Measurements from ENCODE around the gene BIRC3. TPM values are rescaled to one million over a fixed set of nuclear protein-coding genes. Genes with fewer than 3 reads are reported as not detected.

BIRC3 gene
- total and polyA plus RNA-seq, 10 donors, result 35.0 to 164 (median 93.7) TPM

DNA sequence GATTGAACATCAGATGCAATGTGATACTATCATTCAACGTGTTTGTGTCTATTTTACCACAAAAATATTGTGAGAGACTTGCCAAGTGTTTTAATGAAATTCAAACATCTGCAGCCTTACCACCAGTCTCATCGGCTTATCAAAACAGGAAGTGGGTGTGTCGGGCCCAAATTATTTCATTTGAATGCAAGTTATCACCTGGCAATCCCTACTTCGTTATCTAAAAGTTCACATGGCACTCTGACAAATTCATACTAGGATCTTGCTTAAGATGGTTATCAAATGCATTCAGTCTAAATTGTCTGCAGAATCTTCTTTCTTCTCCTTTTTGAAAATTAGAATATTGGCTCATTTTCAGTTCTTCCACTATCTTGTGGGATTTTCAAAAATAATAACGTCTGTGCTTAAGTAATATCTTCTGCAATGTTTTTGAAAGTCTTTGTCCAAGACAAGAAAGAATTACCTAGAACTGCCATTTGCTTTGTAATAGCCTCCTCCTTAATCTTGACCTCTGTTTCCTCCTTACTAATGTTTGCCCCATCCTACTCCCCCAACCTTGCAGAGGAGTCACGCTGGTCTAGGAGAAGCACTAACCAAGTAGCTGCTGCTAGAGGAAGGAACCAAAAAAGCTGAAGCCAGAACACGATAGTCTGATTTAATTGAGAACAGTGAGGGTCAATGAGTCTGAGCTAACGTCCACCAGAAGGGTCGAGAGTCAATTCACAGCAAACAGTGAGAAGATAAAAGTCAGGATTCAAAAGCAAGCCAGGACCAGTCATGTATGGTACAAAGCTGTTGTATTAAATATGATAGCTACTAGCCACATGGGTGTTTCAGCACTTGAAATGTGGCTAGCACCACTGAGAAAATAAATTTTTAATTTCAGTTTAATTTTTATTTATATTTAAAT is 10.2 kb upstream of the BIRC3 start:
- TF ChIP-seq, protein P1, sequence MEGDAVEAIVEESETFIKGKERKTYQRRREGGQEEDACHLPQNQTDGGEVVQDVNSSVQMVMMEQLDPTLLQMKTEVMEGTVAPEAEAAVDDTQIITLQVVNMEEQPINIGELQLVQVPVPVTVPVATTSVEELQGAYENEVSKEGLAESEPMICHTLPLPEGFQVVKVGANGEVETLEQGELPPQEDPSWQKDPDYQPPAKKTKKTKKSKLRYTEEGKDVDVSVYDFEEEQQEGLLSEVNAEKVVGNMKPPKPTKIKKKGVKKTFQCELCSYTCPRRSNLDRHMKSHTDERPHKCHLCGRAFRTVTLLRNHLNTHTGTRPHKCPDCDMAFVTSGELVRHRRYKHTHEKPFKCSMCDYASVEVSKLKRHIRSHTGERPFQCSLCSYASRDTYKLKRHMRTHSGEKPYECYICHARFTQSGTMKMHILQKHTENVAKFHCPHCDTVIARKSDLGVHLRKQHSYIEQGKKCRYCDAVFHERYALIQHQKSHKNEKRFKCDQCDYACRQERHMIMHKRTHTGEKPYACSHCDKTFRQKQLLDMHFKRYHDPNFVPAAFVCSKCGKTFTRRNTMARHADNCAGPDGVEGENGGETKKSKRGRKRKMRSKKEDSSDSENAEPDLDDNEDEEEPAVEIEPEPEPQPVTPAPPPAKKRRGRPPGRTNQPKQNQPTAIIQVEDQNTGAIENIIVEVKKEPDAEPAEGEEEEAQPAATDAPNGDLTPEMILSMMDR (IDR thresholded peaks at IDR 0.05 in 8 of 11, conservative IDR thresholded peaks at IDR 0.05 in 3 of 11), result no peak
- TF ChIP-seq POLR2A (IDR thresholded peaks at IDR 0.05), result no peak
- TF ChIP-seq POLR2AphosphoS5 (IDR thresholded peaks at IDR 0.05), result no peak
- Histone ChIP-seq H3K4me1 (peaks cover 21 to 73% (median 35%) of the 10 kb centered on the region in 6 donors), H3K27me3 (replicated peaks in 1 of 7) (no peaks in the 10 kb centered on the region), H3K27ac (peak overlapping the region; percentile 5 to 90 (median 71)), H3K36me3 (no peaks in the 10 kb centered on the region), H3K9me3 (peaks cover 0 to 17% (median 10%) of the 10 kb centered on the region in 8 donors), H3K4me3 (peak overlapping the region in 1 of 8 donors; percentile 17)
- WGBS, 5 donors, result 12 to 17% (median 13%) methylated on average over 9 of the region's 9 CpGs
- DNase-seq, result no peak
- intact Hi-C loops (cut with DNase I; ENCODE audit: low total_unique reads), result no loop called here

DNA sequence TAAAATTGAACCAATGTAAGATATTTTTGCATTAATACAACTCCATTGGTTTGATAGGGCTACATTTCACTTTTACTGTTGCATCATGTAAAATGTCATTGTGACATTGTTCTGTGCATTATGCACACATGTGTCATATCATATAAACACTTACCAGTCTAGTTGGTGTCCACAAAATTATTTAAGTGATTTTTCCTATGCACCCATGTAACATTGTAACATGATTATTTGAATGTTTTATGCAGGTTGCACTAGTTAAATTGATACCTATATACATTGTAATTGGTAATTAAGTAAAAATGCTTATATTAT is 9.6 kb upstream of the BIRC3 start:
- Histone ChIP-seq H3K4me3 (no peak overlapping the region), H3K9me3 (peaks cover 0 to 11% (median 4%) of the 10 kb centered on the region in 8 donors), H3K27ac (peak overlapping the region in 7 of 8 donors; percentile 5 to 90 (median 73)), H3K36me3 (no peaks in the 10 kb centered on the region), H3K27me3 (replicated peaks in 1 of 7) (no peaks in the 10 kb centered on the region), H3K4me1 (peaks cover 27 to 74% (median 41%) of the 10 kb centered on the region in 6 donors)
- TF ChIP-seq POLR2A (IDR thresholded peaks at IDR 0.05) (no peak), POLR2AphosphoS5 (IDR thresholded peaks at IDR 0.05) (no peak)
- TF ChIP-seq, protein P1 (IDR thresholded peaks at IDR 0.05 in 8 of 11, conservative IDR thresholded peaks at IDR 0.05 in 3 of 11), result no peak
- no peak for DNase-seq
- intact Hi-C loops (cut with DNase I; ENCODE audit: low total_unique reads), result no loop called here

GRCh38 chr11:102309621-102310541 is 7.4 kb upstream of the BIRC3 start:
- H3K27ac ChIP-seq, result no peak overlapping the region
- no peaks in the 10 kb centered on the region for H3K36me3 ChIP-seq
- H3K4me1 ChIP-seq, result peaks cover 40 to 79% (median 61%) of the 10 kb centered on the region in 6 donors
- no peaks in the 10 kb centered on the region for H3K9me3 ChIP-seq
- H3K27me3 ChIP-seq (replicated peaks in 1 of 7), result no peaks in the 10 kb centered on the region
- TF ChIP-seq POLR2AphosphoS5 (IDR thresholded peaks at IDR 0.05) (no peak), POLR2A (IDR thresholded peaks at IDR 0.05) (no peak)
- TF ChIP-seq, protein P1 (IDR thresholded peaks at IDR 0.05 in 8 of 11, conservative IDR thresholded peaks at IDR 0.05 in 3 of 11), result peak in 1 of 11 experiments; percentile 19
- 92 to 95% (median 94%) methylated on average over 25 of the region's 25 CpGs for WGBS, 5 donors
- no peak overlapping the region for H3K4me3 ChIP-seq
- DNase-seq, result peak; percentile 67
- intact Hi-C loops (cut with DNase I; ENCODE audit: low total_unique reads), result no loop called here

Data from spleen (tissue), 11 donors.